Activated T-cell treated with anti-CD3 and anti-CD28 coated beads for 48 hours (primary cell): Measurements from ENCODE around the gene RAPH1.

Experiments used
- DNase-seq: peaks from one replicate; pipeline ENCODE4 v3.0.0-alpha.2; 2020; ENCODE audit warnings: low read depth

RAPH1 gene

DNA sequence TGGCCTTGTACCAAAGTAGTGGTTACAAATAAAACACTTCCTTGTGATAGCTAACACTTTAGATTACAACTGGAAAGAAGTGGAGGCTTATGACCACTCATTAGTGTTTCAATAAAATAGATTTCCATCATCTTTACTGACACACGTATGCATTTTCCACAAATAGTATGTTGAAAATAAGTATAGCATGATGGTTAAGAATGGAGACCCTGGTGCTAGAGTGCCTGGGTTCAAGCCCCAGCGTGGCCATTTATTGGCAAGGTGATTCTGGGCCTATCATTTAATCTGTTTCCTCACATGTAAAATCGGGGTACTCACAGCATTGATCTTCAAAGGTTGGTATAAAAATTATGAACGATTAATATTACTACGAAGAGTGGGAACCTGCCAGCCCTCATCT lies 54.5 kb downstream of the RAPH1 start:
- DNase-seq, result no peak

DNA sequence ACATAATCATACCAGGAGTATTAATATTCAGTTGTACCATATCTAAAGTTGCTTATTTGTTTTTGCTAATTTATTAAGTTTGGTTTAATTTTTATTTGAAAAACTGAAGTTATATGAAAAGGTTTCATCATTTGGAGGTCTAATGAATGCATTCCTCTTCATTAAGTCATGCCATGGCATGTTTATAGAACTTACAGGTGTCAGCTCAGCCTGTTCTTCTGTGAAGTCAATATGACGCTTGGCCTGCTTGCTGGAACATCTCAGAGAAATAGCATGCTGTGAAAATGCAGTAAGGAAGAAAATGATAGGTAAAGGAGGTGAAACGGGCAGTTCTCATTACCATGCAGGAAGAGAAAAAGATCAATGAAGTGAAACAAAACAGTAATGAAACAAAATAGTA lies 58.2 kb downstream of the RAPH1 start:
- no peak for DNase-seq

DNA sequence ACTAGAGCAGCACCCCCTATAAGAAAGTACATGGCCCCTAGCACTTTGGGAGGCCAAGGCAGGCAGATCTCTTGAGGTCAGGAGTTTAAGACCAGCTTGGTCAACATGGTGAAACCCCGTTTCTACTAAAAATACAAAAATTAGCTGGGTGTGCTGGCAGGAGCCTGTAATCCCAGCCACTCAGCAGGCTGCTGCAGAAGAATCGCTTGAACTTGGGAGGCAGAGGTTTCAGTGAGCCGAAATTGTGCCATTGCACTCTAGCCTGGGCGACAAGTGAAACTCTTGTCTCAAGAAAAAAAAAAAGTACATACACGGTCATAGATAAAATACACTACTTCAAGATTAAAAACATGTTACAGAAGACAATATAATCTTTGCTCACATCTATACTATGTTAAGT lies 63.8 kb downstream of the RAPH1 start:
- no peak for DNase-seq

DNA sequence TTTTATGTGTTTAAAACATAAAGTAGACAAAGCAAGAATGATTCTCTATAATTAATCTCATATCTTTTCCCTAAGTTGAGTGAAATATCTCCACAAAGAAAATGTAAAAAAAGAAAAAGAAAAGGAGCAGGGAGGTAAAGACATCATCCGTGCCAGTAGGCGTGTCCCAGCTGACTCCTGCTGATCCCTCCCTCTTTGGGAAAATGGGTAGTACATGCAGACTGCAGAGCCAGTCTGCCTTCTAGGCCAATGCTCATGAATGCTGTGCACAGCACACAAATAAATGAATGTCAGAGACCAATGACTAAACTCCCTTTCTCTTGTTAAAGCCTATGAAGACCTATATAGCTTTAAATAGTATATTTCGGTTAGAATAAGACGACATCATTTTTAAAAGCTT lies 64.7 kb downstream of the RAPH1 start:
- no peak for DNase-seq

DNA sequence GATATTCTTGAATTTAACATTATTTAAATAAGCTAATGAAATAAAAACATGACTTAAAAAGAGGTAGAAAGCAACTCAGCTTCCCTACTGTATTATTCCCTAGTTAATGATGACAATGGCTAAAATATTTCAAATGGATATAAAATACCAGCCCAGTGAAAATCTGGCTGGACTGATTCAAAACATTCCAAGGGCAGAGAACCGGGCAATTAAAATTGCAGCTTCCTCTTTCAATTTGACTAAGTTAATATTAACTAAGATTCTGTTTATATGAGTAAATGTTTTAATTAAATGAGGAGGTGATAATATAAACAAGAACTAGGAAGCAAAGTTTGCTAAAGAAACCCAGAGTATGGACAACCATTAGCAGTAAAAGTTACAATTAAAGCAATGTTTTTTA lies 65.6 kb downstream of the RAPH1 start:
- DNase-seq, result no peak

DNA sequence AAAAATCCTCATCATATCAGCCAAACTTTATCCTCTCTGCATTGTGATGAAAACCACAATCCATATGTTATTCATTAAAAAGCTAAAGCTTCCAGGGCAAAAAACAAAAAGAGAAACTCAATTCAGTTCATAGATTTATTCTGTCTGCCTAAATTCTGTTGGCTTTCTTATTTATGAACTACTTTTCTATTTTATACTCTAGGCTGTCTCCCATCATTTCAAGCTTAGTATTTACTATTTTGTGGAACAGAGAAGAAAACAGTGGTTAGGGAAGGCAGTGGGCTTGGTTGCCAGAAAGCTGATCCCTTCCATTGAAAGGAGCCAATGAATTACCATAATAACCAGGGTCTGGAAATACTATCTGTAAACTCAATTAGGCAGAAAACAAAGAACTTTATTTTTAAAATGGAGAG lies 71.8 kb downstream of the RAPH1 start:
- no peak for DNase-seq

DNA sequence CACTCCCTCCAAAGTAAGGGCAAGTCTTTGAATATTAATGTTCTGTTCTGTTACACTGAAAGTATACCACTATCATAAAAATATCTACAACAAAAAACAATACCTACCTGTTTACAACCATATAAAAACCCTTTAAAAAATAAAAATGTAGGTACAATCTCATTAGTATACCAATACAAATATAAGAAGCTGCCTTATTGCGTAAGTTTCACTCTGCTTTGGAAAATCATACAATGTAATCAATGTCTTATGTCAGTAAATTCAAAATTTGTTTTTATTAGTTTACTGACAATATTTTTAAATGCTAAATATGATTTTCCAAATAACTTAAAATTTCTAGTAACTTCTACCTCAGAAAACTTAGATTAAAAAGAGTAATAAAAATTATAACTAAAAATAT lies 72.8 kb downstream of the RAPH1 start:
- no peak for DNase-seq

DNA sequence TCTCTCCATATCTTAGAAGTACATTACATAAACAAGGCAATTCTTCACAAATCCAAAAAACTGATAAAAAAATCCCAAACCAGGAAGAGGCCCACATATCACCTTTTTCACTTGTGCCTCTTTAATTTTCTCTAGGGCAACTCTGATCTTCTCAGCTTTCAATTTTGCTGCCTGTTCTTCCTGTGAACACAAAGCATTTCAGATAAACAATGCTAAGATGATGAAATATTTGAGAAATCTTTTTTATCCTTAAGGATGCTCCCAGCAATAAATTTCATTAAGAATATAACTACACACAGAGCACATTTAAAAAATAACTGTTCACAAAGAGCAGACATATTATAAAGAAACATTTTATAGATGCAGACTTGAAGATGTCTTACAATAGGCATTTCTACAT lies 73.4 kb downstream of the RAPH1 start:
- no peak for DNase-seq

DNA sequence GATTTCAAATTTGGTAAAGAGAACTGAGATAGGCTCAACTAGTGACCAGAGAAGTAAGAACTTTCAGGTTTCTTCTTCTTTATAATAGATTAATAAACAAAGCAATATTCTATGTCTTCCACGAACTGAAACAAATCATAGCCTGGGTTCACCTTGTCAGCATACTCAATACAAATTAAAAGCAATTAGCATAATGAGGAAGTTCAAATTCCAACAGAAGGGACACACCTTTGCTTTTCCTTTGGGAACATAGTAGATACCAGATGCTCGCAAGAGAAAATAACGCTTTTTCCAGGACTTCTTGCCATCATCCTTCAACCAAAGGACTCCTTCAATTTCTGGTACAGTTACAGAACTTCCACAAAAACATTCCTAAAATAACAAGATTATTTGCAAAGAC lies 79.9 kb downstream of the RAPH1 start:
- DNase-seq, result no peak

DNA sequence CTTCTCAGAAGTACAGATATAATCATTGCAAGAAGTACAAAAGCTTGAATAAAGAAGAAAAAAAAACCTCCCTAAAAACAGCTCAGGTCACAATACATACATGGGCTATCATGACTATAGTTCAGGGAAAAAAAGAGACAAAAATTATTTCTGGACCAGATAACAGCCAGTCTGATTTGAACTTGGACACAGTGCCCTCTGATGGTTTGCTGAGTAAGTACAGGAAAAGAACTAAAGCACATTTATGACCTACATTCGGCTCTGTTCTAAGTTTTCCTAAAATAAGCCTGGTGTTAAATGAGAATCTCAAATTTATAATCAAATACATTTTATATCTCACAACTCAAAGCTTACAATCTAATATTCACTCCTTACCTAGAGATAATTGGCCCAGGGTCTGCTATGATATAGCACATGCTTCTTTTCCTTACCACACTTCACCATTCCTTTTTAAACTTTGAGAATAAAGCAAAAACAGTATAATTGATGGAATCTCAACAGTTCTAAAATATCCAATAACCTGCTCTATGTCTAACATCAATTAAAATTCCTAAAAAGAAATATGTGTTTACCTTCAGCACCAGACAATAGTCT lies 81.1 kb downstream of the RAPH1 start:
- no peak for DNase-seq

DNA sequence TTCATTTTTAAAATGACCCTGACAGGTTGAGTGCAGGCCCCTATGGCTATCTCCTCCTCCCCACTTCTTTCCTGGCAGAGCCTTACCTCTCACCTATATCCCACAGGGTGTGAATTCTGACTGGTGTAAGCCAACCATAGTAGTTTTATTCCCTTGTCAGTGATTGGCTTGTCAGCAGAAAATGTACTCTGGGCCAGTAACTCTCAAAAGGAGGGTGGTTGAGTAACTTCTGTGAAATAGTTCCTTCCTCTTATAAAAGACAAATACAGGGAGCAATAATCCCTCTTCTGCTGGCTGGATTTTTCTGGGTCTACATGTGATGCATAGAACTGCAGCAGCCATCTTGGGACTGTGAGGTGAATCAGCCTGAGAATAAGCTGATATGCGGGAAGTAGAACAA lies 83.4 kb downstream of the RAPH1 start:
- no peak for DNase-seq

DNA sequence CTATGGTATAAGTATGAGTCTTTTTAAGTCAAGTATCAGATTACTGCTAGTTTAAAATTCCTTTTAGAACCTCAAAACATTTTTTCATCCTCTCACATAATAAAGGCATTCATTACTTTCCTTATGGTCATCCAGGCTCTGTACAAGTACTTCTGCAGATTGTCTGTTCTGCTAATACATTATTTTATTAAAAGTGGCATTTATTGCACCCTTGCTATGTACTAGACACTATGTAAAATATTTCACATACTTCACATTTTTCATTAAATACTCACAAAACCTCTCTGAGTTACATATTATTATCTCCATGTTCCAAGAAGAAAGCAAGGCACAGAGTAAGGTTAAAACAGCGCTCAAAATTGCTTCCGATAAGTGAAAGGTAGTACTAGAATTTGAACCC lies 84.1 kb downstream of the RAPH1 start:
- DNase-seq, result no peak

DNA sequence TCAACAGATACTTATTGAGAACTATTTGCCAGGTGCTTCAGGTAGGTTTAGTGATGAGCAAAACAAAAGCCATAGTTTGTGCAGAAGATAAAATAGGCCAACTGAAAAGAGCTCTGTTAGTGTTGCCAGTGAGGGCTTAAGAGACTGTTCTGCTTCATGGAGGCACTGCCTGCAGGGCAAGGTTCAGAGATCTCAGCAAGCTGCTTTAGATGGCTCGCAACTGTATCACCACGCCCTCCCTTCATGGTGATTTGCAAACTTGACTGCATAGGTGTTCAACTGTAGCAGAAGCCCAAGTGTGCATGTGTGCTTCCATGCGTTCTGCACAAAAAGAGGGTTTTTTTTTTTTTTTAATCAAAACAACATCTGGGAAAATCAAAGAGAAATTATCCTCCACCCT lies 84.5 kb downstream of the RAPH1 start:
- no peak for DNase-seq

DNA sequence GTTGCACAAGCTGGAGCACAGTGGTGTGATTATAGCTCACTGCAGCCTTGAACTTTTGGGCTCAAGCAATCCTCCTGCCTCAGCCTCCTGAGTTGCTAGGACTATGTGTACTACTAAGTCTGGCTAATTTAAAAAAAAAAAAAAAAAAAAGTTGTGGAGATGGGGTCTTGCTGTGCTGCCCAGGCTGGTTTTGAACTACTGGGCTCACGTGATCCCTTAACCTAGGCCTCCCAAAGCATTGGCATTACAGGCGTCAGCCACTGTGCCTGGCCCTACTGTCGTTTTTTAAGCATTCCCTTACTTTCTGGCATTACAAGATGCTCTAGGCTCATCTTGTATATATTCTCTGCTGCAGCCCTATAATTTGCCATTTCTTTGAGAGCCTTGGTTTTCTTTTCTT lies 88.3 kb downstream of the RAPH1 start:
- no peak for DNase-seq

DNA sequence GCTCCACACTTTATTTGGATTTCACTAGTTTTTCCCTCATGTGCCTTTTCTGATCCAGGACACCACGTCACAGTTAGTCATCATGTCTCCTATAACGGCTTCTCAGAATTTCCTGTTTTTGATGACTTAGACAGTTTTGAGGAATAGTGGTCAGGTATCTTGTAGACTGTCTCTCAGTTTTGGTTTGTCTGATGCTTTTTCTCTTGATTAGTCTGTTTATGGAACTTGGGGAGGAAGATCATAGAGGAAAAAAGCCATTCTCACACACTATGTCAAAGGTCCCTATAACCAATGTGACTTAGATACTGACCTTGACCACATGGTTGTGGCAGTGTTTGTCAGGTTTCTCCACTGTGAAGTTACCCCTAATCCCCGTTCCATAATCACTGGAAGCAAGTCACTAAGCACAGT lies 89.0 kb downstream of the RAPH1 start:
- DNase-seq, result no peak

DNA sequence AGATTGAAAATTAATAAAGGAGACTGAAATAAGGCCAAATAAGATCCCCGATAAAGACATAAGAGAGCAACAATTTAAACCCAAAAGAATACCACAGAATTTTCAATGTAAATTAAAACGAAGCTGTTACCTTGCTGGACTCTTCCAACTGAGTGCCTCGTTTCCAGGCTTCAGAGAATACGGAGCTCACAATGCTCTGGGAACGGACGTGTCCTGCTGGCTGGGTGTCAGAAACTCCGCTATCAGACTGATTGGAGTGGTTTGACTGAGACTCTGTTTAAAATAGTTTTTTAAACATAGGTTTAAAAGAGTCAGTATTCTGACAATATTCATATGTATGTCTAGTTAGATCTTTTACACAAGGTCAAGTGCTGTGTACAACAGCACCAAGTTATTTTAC lies 90.4 kb downstream of the RAPH1 start:
- no peak for DNase-seq

DNA sequence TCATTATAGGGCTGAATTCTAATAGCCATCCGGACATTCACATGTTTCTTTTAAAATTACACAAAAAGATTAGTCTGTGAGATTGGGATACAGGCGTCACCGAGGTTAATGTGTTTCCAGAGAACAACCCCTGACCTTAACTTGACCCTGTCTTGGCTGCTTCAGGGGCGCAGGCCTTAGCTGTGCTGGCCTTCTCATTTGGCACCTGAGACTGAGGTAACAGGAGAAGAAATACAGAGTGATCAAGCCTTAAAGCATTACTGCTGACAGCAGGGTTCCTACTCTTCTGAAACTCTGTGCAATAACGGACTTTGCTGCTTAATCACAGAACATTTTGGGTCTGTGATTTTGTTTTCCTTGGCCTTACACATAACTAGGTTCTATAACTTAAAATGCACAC lies 92.6 kb downstream of the RAPH1 start:
- DNase-seq, result no peak

DNA sequence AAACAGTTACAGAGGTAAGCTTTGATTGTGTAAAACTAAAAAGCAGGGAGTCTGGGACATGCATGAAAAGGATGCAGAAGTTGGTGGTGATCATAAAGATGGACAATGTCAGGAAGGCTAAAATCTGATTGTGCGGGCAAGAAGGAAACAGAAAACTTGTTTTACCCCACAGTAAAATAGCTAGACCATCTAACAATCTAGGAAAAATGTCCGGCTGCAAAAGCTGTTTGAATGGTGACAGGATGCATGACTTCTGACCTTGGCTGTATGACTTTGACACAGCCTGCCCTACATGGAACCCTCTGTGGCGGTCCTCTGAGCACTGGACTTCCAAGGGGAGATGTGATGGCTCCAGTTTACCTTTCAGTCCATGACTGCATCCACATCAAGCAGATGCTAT lies 93.6 kb downstream of the RAPH1 start:
- DNase-seq, result no peak

DNA sequence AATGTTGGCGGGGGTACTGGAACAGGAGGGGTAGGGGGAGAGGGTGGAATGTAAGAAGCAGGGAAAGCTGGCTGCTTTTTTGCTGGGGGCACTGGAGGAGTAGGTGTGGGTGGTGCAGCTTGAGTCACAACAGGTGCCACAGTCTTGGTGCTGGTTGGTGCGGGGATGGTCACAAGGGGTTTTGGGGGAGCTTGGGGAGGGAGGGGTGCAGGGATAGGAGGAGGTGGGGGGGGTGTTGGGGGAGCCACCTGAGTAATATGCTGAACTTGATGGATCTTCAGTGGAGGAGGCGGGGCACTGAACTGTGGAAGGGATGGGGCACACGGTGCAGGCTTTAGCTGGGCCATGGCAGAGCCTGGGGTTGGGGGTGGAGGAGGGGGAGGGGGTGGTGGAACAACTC lies 94.4 kb downstream of the RAPH1 start:
- DNase-seq, result no peak

DNA sequence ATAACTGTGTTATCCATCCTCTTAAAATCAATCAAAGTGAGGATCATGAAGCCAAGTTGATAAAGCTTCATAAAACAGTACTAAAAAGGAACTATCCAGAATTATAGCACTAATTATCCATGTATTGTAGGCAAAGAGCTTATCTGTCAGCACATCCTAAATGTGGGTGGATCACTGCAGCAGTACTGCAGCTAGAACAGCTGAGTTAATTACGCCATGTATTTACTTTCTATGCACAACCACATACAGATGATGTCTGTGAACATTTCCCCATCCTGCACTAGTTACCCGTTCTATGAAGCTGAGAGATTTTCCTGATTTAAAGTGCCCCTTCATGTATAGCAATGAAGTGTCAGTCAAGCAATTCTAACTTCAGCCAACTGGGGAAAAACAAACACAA lies 96.6 kb downstream of the RAPH1 start:
- DNase-seq, result no peak

DNA sequence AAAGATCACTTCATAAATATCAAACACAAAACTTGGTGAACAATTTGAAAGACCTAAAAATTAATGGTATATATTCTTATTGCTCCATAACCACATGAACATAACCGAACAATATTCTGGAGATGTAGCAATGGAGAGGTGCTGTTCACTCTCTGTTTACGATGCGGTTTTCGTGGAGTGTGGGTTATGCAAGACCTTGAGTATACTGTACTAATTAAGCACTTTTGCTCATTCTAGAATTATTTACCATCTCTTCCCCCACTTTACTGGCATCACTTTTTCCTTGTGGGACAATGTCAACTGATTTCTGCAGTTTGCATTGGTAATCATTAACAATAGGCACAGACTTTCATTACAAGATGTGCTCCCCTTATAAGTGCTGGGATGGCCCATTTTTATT lies 97.6 kb downstream of the RAPH1 start:
- DNase-seq, result no peak

DNA sequence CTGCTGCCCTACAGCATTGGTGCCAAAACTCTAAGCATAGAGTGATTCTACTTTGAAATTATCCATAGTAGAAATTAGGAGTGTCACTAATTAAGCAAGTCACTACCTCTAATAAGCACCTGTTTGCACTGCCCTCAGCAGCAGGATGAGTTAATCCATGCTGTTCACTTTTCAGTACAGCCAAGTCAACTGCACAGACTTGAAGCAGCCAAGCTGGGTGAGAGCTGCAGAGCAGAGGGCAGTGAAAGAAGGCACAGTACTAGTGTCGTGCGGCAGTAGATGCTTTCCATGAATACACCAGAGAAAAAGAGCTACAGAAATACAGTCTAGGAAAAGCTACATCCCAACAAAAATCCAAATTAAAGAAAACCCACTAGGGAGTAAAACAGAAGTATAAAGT lies 98.6 kb downstream of the RAPH1 start:
- DNase-seq, result no peak

DNA sequence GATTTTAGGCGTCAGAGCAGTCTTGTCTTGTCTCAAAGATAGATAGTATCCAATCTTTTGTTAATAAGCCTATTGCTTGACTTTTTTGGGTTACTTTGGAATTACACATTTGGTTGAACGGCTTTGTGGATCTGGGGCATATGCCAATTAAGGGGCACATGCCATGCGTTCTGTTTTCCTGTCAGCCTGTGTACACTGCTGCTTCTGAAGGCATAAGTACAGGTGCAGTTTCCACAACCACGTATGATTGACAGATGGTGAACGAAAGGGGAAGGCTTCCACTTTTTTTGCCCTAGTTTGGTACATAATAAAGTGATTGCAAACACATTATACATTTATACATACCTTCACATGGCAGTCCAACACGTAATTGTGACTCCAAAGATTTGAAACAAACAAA lies 102.3 kb downstream of the RAPH1 start:
- DNase-seq, result no peak

DNA sequence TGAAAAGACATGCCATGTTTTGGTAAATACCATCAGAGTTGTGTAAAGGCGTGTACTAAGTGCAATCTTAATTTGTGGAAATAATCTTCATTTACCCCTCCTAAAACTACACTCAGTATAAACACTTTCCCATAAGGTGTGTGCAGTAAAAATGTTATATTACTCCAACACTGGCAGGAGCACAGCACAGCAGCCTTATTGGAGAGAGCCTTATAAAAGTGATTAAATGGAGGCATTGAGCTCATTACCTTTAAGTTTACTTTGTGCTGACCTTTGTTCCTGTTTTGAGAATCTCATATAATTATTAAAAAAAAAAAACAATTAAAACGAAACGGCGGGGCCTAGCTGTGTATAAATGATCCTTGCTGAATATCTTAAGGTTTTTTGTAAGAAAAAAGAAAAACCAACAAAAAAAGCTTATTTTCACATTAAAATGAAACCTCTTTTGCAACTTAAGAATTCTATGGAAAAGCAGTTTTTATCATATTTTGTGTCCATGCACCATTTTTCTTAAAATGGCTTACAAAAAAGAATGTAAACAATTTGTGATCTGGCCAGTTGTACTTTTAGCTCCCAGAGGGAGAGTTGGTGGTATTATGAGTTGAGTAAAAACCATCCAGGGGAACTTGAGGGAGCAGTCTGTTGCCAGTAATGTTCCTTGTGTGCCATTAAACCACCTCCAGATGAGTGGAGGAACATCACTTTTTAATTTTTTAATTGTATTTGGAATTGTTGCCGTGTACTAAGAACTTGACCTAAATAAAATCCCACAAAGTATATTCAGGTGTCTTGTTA lies 103.5 kb downstream of the RAPH1 start:
- DNase-seq, result no peak
